HepG2 (cell line): ENCODE measurements around the gene RBPJ. TPM values are rescaled to one million over a fixed set of nuclear protein-coding genes. Genes with fewer than 3 reads are reported as not detected.

ENCODE experiments used
- ADNP ChIP-seq: sonication (generic); formaldehyde crosslinking; IDR thresholded peaks from 2 replicates; pipeline ENCODE4 v1.4.0; 2020; ENCODE audit warnings: missing genetic modification reagents
- MAZ ChIP-seq, 2 experiments: sonication (generic) in 1 of 2; formaldehyde crosslinking in 1 of 2; IDR thresholded peaks; 2 replicates each; pipeline versions ENCODE4 v1.5.0 to v1.6.1; 2012 to 2020; ENCODE audit warnings: low read depth in 2 of 2, mild to moderate bottlenecking in 2 of 2, borderline replicate concordance in 1 of 2, improper control_type of control experiment in 1 of 2, low read length in 1 of 2, missing genetic modification reagents in 1 of 2, moderate library complexity in 1 of 2
- ZBTB40 ChIP-seq, 2 experiments: fragments of 450-650 bp in 1 of 2; sonication (generic) in 1 of 2; formaldehyde crosslinking in 1 of 2; IDR thresholded peaks; 2 replicates each; pipeline versions ENCODE4 v1.6.1 to v1.8.0; 2016 to 2022; ENCODE audit warnings: antibody characterized with exemption in 1 of 2, mild to moderate bottlenecking in 1 of 2, missing genetic modification reagents in 1 of 2
- ZNF382 ChIP-seq: sonication (generic); formaldehyde crosslinking; IDR thresholded peaks from 2 replicates; pipeline ENCODE4 v1.5.0; 2020; ENCODE audit warnings: missing genetic modification reagents, mild to moderate bottlenecking, borderline replicate concordance
- polyA plus RNA-seq, 8 experiments: library from polyadenylated mRNA; depleted of rRNA in 3 of 8; stranded (reverse) in 7 of 8; unstranded in 1 of 8; fragments of >200 nt; fragmentation: Illumina TruSeq in 4 of 8; extraction: Trizol in 4 of 8; gene quantifications; 2 replicates each; pipeline versions ENCODE4 v1.2.1 to v1.2.3, GENCODE V29; 2011 to 2016; ENCODE audit warnings: low read depth in 4 of 8, missing spikeins in 1 of 8, mixed read lengths in 1 of 8; ENCODE audit not compliant: insufficient read depth in 1 of 8
- total RNA-seq, 5 experiments: library from RNA; depleted of rRNA; stranded (reverse); fragments of >200 nt; fragmentation: Illumina TruSeq; extraction: Trizol; gene quantifications; 2 replicates each; pipeline ENCODE4 v1.2.3, GENCODE V29; 2016; ENCODE audit warnings: low read depth in 1 of 5

RBPJ gene
- total and polyA plus RNA-seq, 2 of the 13 experiments (the other 11 are each of a cell fraction or from before 2014, with no cell fraction given): 25.9 to 33.2 TPM

GRCh38 chr4:26298198-26298947 is 22.4 kb upstream of the RBPJ start (continued):
- TF ChIP-seq ZBTB40 (IDR thresholded peaks at IDR 0.05): no peak
- TF ChIP-seq ZBTB40 (CRISPR knock-in tag; IDR thresholded peaks at IDR 0.05): no peak
- no peak for TF ChIP-seq MAZ (IDR thresholded peaks at IDR 0.05; ENCODE audit: borderline replicate concordance, low read depth, low read length)
- no peak for TF ChIP-seq MAZ (CRISPR knock-in tag; IDR thresholded peaks at IDR 0.05; ENCODE audit: low read depth)
- TF ChIP-seq ADNP (CRISPR knock-in tag): no peak
- TF ChIP-seq ZNF382: no peak
